Astrocyte (in vitro differentiated cells and primary cell): ENCODE measurements around the gene DPCD. TPM values are rescaled to one million over a fixed set of nuclear protein-coding genes. Genes with fewer than 3 reads are reported as not detected.

Experiments
- DNase-seq: peaks from one replicate; pipeline ENCODE4 v3.0.0-alpha.2; 2010; ENCODE audit warnings: low read depth
- FAIRE-seq: peaks from 2 replicates; lab custom pipeline; 2011; peaks lifted over from hg19 to GRCh38; lab: Jason Lieb, UNC
- H2AFZ ChIP-seq: 2 replicates; pipeline ENCODE4 v1.6.0; 2012; ENCODE audit warnings: low read depth, low read length, inconsistent platforms
- H3K27ac ChIP-seq: 2 replicates; pipeline ENCODE4 v1.5.1; 2011; ENCODE audit warnings: low read depth, low read length, inconsistent platforms
- H3K27me3 ChIP-seq: 2 replicates; pipeline ENCODE4 v1.6.0; 2011; ENCODE audit warnings: low read length, inconsistent platforms; ENCODE audit not compliant: insufficient read depth
- H3K36me3 ChIP-seq: 2 replicates; pipeline ENCODE4 v1.5.1; 2011; ENCODE audit warnings: low read length, inconsistent platforms; ENCODE audit not compliant: insufficient read depth
- H3K4me1 ChIP-seq: 2 replicates; pipeline ENCODE4 v1.5.1; 2011; ENCODE audit warnings: low read length, inconsistent platforms; ENCODE audit not compliant: insufficient read depth
- H3K4me2 ChIP-seq: 2 replicates; pipeline ENCODE4 v1.6.0; 2012; ENCODE audit warnings: low read length, inconsistent platforms
- H3K4me3 ChIP-seq: 2 replicates; pipeline ENCODE4 v1.5.1; 2011; ENCODE audit warnings: low read depth, mild to moderate bottlenecking, low read length, inconsistent platforms; ENCODE audit not compliant: insufficient read depth
- H3K79me2 ChIP-seq: 2 replicates; pipeline ENCODE4 v1.6.0; 2012; ENCODE audit warnings: mild to moderate bottlenecking, low read length, inconsistent platforms; ENCODE audit not compliant: insufficient read depth
- H3K9ac ChIP-seq: 2 replicates; pipeline ENCODE4 v1.6.0; 2012; ENCODE audit warnings: mild to moderate bottlenecking, low read length, inconsistent platforms
- H3K9me3 ChIP-seq: 2 replicates; pipeline ENCODE4 v1.5.1; 2012; ENCODE audit warnings: low read depth, mild to moderate bottlenecking, low read length, inconsistent platforms; ENCODE audit not compliant: insufficient read depth
- H4K20me1 ChIP-seq: 2 replicates; pipeline ENCODE4 v1.6.0; 2012; ENCODE audit warnings: low read length, inconsistent platforms; ENCODE audit not compliant: insufficient read depth
- H3K27ac Mint-ChIP-seq: one replicate; pipeline ENCODE4 v1.8.0; 2021; ENCODE audit warnings: mild to moderate bottlenecking, mixed read lengths; ENCODE audit not compliant: unreplicated experiment
- H3K27me3 Mint-ChIP-seq: one replicate; pipeline ENCODE4 v1.8.0; 2021; ENCODE audit warnings: low read depth, mixed read lengths; ENCODE audit not compliant: unreplicated experiment
- H3K36me3 Mint-ChIP-seq: one replicate; pipeline ENCODE4 v1.8.0; 2021; ENCODE audit warnings: low read depth, mixed read lengths; ENCODE audit not compliant: unreplicated experiment
- H3K4me1 Mint-ChIP-seq: one replicate; pipeline ENCODE4 v1.8.0; 2021; ENCODE audit warnings: low read depth, mixed read lengths; ENCODE audit not compliant: unreplicated experiment
- H3K4me3 Mint-ChIP-seq: one replicate; pipeline ENCODE4 v1.8.0; 2021; ENCODE audit warnings: mild to moderate bottlenecking, moderate library complexity, mixed read lengths; ENCODE audit not compliant: unreplicated experiment
- H3K9me3 Mint-ChIP-seq: one replicate; pipeline ENCODE4 v1.8.0; 2021; ENCODE audit warnings: mild to moderate bottlenecking, mixed read lengths; ENCODE audit not compliant: unreplicated experiment
- EZH2 ChIP-seq: IDR thresholded peaks from 2 replicates; pipeline ENCODE4 v1.6.1; 2012; ENCODE audit warnings: mild to moderate bottlenecking, low read length, inconsistent platforms; ENCODE audit not compliant: insufficient read depth
- total RNA-seq: library from RNA; stranded (reverse); gene quantifications from 2 replicates; pipeline ENCODE4 v1.2.1, GENCODE V29; 2021
- TF ChIP-seq, protein P1 (sequence below): IDR thresholded peaks from 2 replicates; pipeline ENCODE4 v1.5.1; 2011; ENCODE audit warnings: low read depth, mild to moderate bottlenecking, inconsistent platforms, low read length, moderate library complexity; ENCODE audit not compliant: insufficient read depth

The DPCD gene
- total RNA-seq, 1 donor from 2014 or later, result 39.4 TPM

DNA sequence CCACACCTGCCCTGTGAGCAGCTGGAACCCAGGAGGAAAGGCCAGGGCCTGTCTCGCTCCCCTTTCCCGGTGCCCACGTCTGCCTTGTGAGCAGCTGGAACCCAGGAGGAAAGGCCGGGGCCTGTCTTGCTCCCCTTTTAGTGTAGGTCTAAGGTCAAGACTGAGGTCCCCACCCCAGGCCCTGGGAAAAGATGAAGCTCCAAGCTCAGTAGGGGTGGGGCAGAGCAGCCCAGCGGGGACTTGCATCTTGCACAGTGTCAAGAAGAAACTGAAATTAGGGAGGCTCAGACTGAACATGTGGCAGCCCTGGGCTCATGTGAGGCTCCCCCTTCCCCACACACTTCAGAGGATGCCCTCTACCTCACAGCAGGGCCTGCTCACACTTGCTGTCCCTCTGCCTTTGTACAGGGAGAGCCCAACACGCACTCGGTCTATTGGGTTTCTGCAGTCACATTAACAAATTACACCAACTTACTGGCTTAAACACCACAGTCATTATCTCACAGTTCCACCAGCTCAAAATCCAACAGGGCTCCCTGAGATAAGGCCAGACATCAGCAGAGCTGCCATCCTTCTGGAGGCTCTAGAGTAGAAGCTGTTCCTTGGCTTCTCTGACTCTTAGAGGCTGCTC lies 12.4 kb upstream of the DPCD start:
- H2AFZ ChIP-seq, result no peak overlapping the region
- H3K4me3 ChIP-seq, result no peak overlapping the region
- no peak overlapping the region for H3K27ac ChIP-seq
- H3K79me2 ChIP-seq, result no peaks in the 10 kb centered on the region
- Mint-ChIP-seq H3K4me3 (no peak overlapping the region), H3K27ac (no peak overlapping the region), H3K36me3 (peaks cover 14% of the 10 kb centered on the region), H3K9me3 (peaks cover 8% of the 10 kb centered on the region), H3K4me1 (no peaks in the 10 kb centered on the region), H3K27me3 (peaks cover 18% of the 10 kb centered on the region)
- H3K27me3 ChIP-seq, result no peaks in the 10 kb centered on the region
- TF ChIP-seq EZH2, result no peak
- TF ChIP-seq, protein P1, sequence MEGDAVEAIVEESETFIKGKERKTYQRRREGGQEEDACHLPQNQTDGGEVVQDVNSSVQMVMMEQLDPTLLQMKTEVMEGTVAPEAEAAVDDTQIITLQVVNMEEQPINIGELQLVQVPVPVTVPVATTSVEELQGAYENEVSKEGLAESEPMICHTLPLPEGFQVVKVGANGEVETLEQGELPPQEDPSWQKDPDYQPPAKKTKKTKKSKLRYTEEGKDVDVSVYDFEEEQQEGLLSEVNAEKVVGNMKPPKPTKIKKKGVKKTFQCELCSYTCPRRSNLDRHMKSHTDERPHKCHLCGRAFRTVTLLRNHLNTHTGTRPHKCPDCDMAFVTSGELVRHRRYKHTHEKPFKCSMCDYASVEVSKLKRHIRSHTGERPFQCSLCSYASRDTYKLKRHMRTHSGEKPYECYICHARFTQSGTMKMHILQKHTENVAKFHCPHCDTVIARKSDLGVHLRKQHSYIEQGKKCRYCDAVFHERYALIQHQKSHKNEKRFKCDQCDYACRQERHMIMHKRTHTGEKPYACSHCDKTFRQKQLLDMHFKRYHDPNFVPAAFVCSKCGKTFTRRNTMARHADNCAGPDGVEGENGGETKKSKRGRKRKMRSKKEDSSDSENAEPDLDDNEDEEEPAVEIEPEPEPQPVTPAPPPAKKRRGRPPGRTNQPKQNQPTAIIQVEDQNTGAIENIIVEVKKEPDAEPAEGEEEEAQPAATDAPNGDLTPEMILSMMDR, result no peak
- no peak overlapping the region for H3K4me2 ChIP-seq
- no peaks in the 10 kb centered on the region for H4K20me1 ChIP-seq
- H3K9me3 ChIP-seq, result peaks cover 8% of the 10 kb centered on the region
- no peak overlapping the region for H3K9ac ChIP-seq
- FAIRE-seq (no peak), DNase-seq (no peak)
- peaks cover 3% of the 10 kb centered on the region for H3K4me1 ChIP-seq
- H3K36me3 ChIP-seq, result no peaks in the 10 kb centered on the region

DNA sequence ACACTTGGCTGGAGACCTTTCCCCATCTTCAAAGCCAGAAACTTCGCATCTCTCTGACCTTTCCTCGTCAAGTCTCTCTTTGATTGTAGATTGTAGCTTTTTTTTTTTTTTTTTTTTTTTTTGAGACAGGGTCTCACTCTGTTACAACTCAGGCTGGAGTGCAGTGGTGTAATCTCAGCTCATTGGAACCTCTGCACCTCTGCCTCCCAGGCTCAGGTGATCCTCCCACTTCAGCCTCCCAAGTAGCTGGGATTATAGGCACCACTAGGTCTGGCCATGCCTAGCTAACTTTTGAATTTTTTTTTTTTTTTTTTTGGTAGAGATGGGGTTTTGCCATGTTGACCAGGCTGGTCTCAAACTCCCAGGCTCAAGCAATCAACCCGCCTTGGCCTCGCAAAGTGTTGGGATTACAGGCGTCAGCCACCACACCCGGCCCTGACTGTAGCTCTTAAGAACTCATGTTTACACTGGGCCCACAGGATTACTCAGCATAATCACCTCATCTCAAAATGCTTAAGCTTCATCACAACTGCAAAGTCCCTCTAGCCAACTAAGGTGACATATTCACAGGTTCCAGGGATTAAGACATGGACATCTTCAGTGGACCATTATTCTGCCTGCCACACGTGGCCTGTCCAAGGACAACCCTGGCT lies 11.8 kb upstream of the DPCD start:
- Mint-ChIP-seq H3K9me3 (peaks cover 8% of the 10 kb centered on the region), H3K36me3 (peaks cover 14% of the 10 kb centered on the region), H3K27me3 (peaks cover 12% of the 10 kb centered on the region), H3K4me3 (no peak overlapping the region), H3K4me1 (no peaks in the 10 kb centered on the region), H3K27ac (no peak overlapping the region)
- Histone ChIP-seq H3K36me3 (no peaks in the 10 kb centered on the region), H3K9me3 (peaks cover 8% of the 10 kb centered on the region), H3K4me2 (no peak overlapping the region), H3K4me1 (no peaks in the 10 kb centered on the region), H2AFZ (no peak overlapping the region), H3K27me3 (no peaks in the 10 kb centered on the region), H4K20me1 (no peaks in the 10 kb centered on the region), H3K27ac (no peak overlapping the region), H3K4me3 (no peak overlapping the region), H3K79me2 (no peaks in the 10 kb centered on the region), H3K9ac (no peak overlapping the region)
- no peak for TF ChIP-seq EZH2
- TF ChIP-seq, protein P1, result no peak
- FAIRE-seq (no peak), DNase-seq (no peak)
